Upper lobe of right lung (tissue), 1 donor: ENCODE data around the gene PPM1H. TPM values are rescaled to one million over a fixed set of nuclear protein-coding genes. Genes with fewer than 3 reads are reported as not detected.

Experiments used
- ATAC-seq: fragments of 200-7000 bp; cut with Tn5 transposase; one replicate; pipeline ENCODE4 v1.9.1; 2020; ENCODE audit warnings: mild to moderate bottlenecking, moderate library complexity
- DNase-seq: peaks from one replicate; pipeline ENCODE4 v3.0.0-alpha.2; 2020
- H3K27ac ChIP-seq: fragments of 200-600 bp; one replicate; pipeline ENCODE4 v1.8.0; 2022
- H3K27me3 ChIP-seq: fragments of 200-600 bp; one replicate; pipeline ENCODE4 v1.8.0; 2022; ENCODE audit warnings: mild to moderate bottlenecking
- H3K36me3 ChIP-seq: fragments of 200-600 bp; one replicate; pipeline ENCODE4 v1.8.0; 2022
- H3K4me1 ChIP-seq: fragments of 200-600 bp; one replicate; pipeline ENCODE4 v1.8.0; 2022
- H3K4me3 ChIP-seq: fragments of 200-600 bp; one replicate; pipeline ENCODE4 v1.8.0; 2022; ENCODE audit warnings: mild to moderate bottlenecking
- H3K9me3 ChIP-seq: fragments of 200-600 bp; one replicate; pipeline ENCODE4 v1.8.0; 2022
- intact Hi-C: fragments of 100-400 bp; cut with DNase I; formaldehyde crosslinking; loops from one replicate; pipeline ENCODE4 v1.11.0; 2022
- total RNA-seq: library from RNA; stranded (reverse); fragmentation: NEBNext Ultra II Directional; extraction: Animal tissue kit (Norgen Biotek cat#: 25700); gene quantifications from one replicate; pipeline ENCODE4 v1.2.1, GENCODE V29; 2021
- TF ChIP-seq, protein P1 (sequence below): fragments of 200-600 bp; IDR thresholded peaks from one replicate; pipeline ENCODE4 v1.8.0; 2022; ENCODE audit warnings: antibody characterized with exemption
- donor health status: DM: no; HTN: yes; CAD: no; lungs with severe emphysema.

PPM1H gene
- total RNA-seq, 1 donor from 2014 or later, result 8.0 TPM

DNA sequence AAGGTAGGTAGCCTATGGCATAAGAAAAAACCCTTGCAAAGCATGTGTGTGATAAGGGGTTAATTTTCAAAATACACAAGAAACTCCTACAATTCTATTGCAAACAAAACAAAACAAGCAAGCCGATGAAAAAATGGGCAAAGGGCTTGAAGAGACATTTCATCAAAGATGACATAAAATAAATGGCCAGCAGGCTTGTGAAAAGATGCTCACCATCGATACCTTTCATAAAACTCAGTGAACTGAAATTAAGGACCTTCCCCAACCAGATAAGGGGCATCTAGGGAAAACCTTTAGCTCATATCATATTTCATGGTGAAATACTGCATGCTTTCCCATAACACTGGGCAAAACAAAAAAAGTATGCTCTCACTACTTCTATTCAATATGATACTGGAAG lies 131.2 kb downstream of the PPM1H start:
- DNase-seq (no peak), ATAC-seq (no peak)
- TF ChIP-seq, protein P1, sequence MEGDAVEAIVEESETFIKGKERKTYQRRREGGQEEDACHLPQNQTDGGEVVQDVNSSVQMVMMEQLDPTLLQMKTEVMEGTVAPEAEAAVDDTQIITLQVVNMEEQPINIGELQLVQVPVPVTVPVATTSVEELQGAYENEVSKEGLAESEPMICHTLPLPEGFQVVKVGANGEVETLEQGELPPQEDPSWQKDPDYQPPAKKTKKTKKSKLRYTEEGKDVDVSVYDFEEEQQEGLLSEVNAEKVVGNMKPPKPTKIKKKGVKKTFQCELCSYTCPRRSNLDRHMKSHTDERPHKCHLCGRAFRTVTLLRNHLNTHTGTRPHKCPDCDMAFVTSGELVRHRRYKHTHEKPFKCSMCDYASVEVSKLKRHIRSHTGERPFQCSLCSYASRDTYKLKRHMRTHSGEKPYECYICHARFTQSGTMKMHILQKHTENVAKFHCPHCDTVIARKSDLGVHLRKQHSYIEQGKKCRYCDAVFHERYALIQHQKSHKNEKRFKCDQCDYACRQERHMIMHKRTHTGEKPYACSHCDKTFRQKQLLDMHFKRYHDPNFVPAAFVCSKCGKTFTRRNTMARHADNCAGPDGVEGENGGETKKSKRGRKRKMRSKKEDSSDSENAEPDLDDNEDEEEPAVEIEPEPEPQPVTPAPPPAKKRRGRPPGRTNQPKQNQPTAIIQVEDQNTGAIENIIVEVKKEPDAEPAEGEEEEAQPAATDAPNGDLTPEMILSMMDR, result no peak
- Histone ChIP-seq H3K9me3 (no peaks in the 10 kb centered on the region), H3K36me3 (no peaks in the 10 kb centered on the region), H3K27ac (no peak overlapping the region), H3K27me3 (no peaks in the 10 kb centered on the region), H3K4me1 (no peaks in the 10 kb centered on the region), H3K4me3 (no peak overlapping the region)
- intact Hi-C loops, result no loop called here

GRCh38 chr12:62802984-62803383 lies 132.0 kb downstream of the PPM1H start:
- Histone ChIP-seq H3K9me3 (no peaks in the 10 kb centered on the region), H3K27ac (no peak overlapping the region), H3K27me3 (no peaks in the 10 kb centered on the region), H3K36me3 (no peaks in the 10 kb centered on the region), H3K4me1 (no peaks in the 10 kb centered on the region), H3K4me3 (no peak overlapping the region)
- ATAC-seq (no peak), DNase-seq (no peak)
- intact Hi-C loops, result no loop called here
- TF ChIP-seq, protein P1, result no peak

- no peaks in the 10 kb centered on the region for H3K36me3 ChIP-seq
- no peak overlapping the region for H3K4me3 ChIP-seq
- H3K27ac ChIP-seq, result no peak overlapping the region
- TF ChIP-seq, protein P1, result no peak
- no peak for ATAC-seq
- no peaks in the 10 kb centered on the region for H3K9me3 ChIP-seq
- H3K4me1 ChIP-seq, result no peaks in the 10 kb centered on the region
- DNase-seq, result no peak
- intact Hi-C loops, result no loop called here
- H3K27me3 ChIP-seq, result no peaks in the 10 kb centered on the region
Measured at GRCh38 chr12:62802321-62802720, 132.6 kb downstream of the PPM1H start.

GRCh38 chr12:62801796-62802195 lies 133.2 kb downstream of the PPM1H start:
- H3K36me3 ChIP-seq, result no peaks in the 10 kb centered on the region
- TF ChIP-seq, protein P1, result no peak
- ATAC-seq, result no peak
- H3K4me1 ChIP-seq, result no peaks in the 10 kb centered on the region
- no peaks in the 10 kb centered on the region for H3K9me3 ChIP-seq
- H3K27me3 ChIP-seq, result no peaks in the 10 kb centered on the region
- H3K27ac ChIP-seq, result no peak overlapping the region
- intact Hi-C loops, result no loop called here
- no peak overlapping the region for H3K4me3 ChIP-seq
- no peak for DNase-seq

GRCh38 chr12:62800707-62801400 lies 134.1 kb downstream of the PPM1H start:
- TF ChIP-seq, protein P1, result no peak
- ATAC-seq (no peak), DNase-seq (no peak)
- Histone ChIP-seq H3K4me3 (no peak overlapping the region), H3K27ac (no peak overlapping the region), H3K4me1 (no peaks in the 10 kb centered on the region), H3K36me3 (no peaks in the 10 kb centered on the region), H3K27me3 (no peaks in the 10 kb centered on the region), H3K9me3 (no peaks in the 10 kb centered on the region)
- intact Hi-C loops, result no loop called here
